Measurements from ENCODE around the gene PLBD1.

GRCh38 chr12:14510574-14510973, 57.1 kb downstream of the PLBD1 start:
- TF ChIP-seq MAX (IDR thresholded peaks at IDR 0.05): no peak
- no peak for TF ChIP-seq CBX3 (IDR thresholded peaks at IDR 0.05; ENCODE audit: low read depth)
- no peak for TF ChIP-seq ATF3 (IDR thresholded peaks at IDR 0.05)
- TF ChIP-seq CTCF (IDR thresholded peaks at IDR 0.05 in 2 of 3, conservative IDR thresholded peaks at IDR 0.05 in 1 of 3; ENCODE audit: borderline replicate concordance in 1 of 3, insufficient read depth in 1 of 3, low read depth in 2 of 3, low read length in 2 of 3): no peak
- no peak for TF ChIP-seq POLR2AphosphoS5 (IDR thresholded peaks at IDR 0.05; ENCODE audit: low read depth, low read length)
- TF ChIP-seq CEBPB (IDR thresholded peaks at IDR 0.05; ENCODE audit: low read depth): no peak
- no peak for TF ChIP-seq POLR2A (IDR thresholded peaks at IDR 0.05; ENCODE audit: borderline replicate concordance, extremely low read depth, insufficient read depth, insufficient read length)
- TF ChIP-seq REST (IDR thresholded peaks at IDR 0.05; ENCODE audit: low read depth): no peak
